Erythroblast (primary cell): Measurements from ENCODE around the gene CHRM1.
"Not testable (repeated sequence)": the region's sequence is repeated elsewhere in the genome, so short reads cannot be mapped to it uniquely, and the experiment has no call there.

Experiments
- DNase-seq, 2 experiments: peaks; one replicate each; lab custom pipeline; 2025; lab: John Stamatoyannopoulos, UW
- GATA1 ChIP-seq: IDR thresholded peaks from 2 replicates; pipeline ENCODE4 v1.6.1; 2011; ENCODE audit warnings: low read depth, mild to moderate bottlenecking, control low read depth, low read length, moderate library complexity
- POLR2A ChIP-seq: IDR thresholded peaks from 2 replicates; pipeline ENCODE4 v1.6.1; 2011; ENCODE audit warnings: mild to moderate bottlenecking, low read length

Gene CHRM1, protein sequence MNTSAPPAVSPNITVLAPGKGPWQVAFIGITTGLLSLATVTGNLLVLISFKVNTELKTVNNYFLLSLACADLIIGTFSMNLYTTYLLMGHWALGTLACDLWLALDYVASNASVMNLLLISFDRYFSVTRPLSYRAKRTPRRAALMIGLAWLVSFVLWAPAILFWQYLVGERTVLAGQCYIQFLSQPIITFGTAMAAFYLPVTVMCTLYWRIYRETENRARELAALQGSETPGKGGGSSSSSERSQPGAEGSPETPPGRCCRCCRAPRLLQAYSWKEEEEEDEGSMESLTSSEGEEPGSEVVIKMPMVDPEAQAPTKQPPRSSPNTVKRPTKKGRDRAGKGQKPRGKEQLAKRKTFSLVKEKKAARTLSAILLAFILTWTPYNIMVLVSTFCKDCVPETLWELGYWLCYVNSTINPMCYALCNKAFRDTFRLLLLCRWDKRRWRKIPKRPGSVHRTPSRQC

GRCh38 chr11:62921201-62921572, at the start of gene CHRM1:
Gene CHRM1, minus strand, starts transcription at chr11:62921363. Its CDS starts 10,263 bp downstream, at chr11:62911100.
- no peak for DNase-seq

GRCh38 chr11:62965574-62965973, 44.4 kb upstream of the CHRM1 start:
- peak; percentile 14 to 18 for DNase-seq
- no peak for TF ChIP-seq GATA1
- TF ChIP-seq POLR2A: no peak

More at GRCh38 chr11:62921201-62921572, at the start of gene CHRM1:
- no peak for TF ChIP-seq POLR2A
- no peak for TF ChIP-seq GATA1

DNA sequence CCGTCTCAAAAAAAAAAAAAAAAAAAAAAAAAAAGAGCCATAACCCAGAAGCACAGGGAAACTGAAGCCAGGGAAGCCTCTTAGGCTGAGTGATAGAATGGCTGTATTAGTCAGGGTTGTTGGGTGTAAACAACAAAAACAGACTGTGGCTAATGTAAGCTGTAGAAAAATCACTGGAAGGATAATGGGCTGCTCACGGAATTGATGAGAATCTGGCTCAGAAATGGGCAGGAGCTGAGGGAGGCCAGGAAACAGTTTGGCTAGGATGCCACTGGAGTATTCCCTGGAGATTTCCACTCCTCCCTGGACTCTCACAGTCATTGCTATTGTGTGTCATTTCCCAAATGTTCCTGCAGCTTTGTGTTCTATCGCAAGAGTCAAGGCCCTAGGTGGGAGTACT, 41.2 kb upstream of the CHRM1 start:
- DNase-seq: no peak
- no peak for TF ChIP-seq POLR2A
- TF ChIP-seq GATA1: no peak

DNA sequence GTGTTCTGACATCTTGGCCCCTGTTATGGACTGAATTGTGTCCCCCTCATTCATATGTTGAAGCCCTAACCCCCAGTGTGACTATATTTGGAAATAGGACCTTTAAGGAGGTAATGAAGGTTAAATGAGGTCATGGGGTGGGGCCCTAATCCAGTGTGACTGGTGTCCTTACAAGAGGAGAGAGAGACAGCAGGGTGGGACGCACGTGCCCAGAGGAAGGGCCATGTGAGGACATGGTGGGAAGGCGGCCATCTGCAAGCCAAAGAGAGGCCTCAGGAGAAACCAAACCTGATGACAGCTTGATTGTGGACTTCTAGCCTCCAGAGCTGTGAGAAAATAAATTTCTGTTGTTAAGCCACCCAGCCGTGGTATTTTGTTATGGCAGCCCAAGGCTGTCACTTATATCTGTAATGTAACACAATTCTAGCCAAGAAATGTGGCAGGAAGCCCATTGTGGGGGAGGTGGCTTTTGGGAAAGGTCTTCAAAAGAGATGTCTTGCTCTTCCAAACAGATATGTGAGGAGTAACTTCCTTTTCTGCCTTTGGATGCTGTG, 39.9 kb upstream of the CHRM1 start:
- DNase-seq: peak in 1 of 2 experiments; percentile 5

DNA sequence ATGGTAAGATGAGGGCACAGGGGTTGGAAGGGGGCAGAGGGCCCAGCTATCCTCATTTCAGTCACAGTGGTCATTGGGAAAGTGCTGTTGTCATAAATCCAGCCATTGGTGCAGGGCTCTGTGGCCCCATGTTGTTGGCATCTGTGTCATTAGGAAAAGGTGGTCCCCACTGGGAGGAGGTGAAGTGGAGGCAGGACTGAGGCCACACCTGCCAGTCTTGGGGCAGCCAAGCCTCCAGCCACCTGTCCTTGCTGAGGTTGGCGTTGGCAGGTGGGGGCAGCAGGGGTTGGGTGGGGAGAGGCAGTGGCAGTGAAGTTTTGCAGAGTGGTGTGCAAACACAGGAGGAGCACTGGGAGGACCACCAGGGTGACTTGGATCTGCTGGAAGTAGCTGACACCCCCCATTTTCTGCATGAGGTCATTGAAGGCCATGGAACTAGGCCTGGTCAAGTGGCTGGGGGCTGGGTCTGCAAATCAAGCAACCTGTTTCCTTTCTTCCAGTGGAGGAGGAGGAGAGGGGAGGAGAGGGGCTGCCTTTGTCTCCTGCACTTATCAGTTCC, 38.3 kb upstream of the CHRM1 start:
- DNase-seq: no peak
- TF ChIP-seq POLR2A (no peak), GATA1 (no peak)

More for the DNA sequence above, 39.9 kb upstream of the CHRM1 start:
- no peak for TF ChIP-seq POLR2A

DNA sequence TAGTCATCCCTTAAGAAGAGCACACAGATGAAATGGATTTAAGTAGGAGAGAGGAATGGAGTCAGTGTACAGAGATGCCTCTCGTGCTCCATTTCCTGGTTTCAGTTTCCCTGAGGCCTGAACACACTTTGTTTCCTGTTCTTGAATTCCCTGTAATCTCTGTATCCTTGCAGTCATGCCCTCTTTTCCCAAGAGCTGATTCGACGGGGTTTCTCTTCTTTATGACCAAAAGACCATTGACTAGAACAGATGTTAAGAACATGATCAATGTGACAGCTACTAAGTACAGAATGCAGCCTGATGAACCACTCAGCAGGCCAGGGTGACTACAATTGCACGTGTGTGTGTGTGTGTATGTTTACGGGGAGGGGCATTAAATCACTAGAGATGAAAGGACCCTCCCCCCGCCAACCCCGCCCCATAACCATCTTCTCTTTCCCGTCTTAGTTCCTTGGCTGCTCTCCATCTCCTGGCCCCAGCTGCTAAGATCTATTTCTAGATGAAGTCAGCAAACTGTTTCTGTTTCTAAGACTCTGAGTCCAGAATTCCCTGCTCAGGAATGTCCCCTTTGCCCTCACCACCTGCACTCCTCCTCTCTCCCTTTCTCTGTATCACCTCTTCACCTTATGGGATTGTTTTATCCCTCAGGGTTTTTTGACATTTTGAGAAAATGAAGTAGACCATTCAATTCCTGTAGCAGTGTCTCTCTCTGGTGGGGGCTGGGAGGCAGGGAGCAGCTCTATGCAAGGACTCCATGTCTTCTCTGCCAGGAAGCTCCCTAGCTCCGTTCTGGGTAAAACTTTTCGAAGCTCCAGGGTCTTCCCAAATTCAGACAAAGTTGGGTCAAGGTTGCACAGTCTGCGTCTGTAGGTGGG, 37.6 kb upstream of the CHRM1 start:
- no peak for DNase-seq
- TF ChIP-seq GATA1 (no peak), POLR2A (no peak)

GRCh38 chr11:62957147-62957546, 36.0 kb upstream of the CHRM1 start:
- no peak for DNase-seq
- TF ChIP-seq POLR2A (no peak), GATA1 (no peak)

- DNase-seq: no peak
- TF ChIP-seq POLR2A: no peak
- no peak for TF ChIP-seq GATA1
Measured at GRCh38 chr11:62954478-62954877, 33.3 kb upstream of the CHRM1 start.

DNA sequence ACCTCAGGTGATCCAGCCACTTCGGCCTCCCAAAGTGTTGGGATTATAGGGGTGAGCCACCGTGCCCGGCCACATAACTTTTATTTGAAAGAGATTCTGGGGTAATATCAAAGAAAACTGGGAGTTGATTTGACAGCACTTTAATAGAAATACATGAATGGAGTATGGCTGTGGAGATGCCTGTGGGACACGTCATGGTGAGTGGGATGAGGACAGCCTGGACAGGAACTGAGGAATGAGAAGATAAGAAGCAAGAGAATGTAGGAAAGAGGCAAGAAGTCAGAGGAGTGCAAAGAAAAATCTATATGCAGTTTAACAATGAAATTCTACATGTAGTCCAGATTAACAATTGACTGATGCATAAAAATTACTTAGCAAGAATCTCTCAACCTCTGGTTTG, 32.6 kb upstream of the CHRM1 start:
- TF ChIP-seq GATA1 (no peak), POLR2A (no peak)
- no peak for DNase-seq

- no peak for TF ChIP-seq GATA1
- no peak for TF ChIP-seq POLR2A
- DNase-seq: no peak
Measured at GRCh38 chr11:62948765-62949320, 27.7 kb upstream of the CHRM1 start.

DNA sequence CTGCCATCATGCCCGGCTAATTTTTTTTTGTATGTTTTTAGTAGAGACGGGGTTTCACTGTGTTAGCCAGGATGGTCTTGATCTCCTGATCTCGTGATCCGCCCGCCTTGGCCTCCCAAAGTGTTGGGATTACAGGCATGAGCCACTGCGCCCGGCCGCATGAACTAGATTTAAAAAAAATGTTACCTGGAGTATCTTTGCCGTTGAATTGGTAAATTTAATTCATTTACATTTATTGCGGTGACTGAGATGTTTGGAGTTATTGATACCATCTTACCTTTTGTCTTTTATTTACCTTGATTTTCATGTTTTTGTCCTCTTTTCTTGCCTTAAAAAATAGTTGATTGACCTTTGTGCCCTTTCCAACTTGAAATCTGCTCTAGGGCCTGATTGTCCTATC, 24.4 kb upstream of the CHRM1 start:
- not testable (repeated sequence) for DNase-seq

DNA sequence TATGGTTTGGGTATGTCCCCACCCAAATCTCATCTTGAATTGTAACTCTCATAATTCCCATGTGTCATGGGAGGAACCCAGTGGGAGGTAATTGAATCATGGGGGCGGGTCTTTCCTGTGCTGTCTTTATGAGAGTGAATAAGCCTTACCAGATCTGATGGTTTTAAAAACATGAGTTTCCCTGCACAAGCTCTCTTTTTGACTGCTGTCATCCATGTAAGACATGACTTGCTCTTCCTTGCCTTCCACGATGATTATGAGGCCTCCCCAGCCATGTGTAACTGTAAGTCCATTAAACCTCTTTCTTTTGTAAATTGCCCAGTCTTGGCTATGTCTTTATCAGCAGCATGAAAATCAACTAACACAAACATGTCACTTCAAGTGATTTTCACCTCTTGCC, 16.4 kb upstream of the CHRM1 start:
- DNase-seq: not testable (repeated sequence)

DNA sequence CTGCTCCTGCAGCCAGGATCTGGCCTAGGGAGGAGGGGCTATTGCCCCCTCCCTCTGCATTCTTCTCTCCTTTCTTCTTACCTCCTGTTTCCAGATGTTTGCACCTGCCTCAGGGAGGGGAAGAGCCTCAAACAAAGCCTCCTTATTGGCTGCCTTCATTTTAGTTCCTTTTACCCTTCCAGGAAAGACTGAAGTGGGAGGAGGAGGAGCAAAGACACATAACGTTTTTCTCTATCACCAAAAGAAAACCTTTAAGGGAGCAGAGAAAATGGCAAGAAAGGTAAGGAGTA, 13.3 kb upstream of the CHRM1 start:
- TF ChIP-seq POLR2A: no peak
- TF ChIP-seq GATA1: no peak
- no peak for DNase-seq

DNA sequence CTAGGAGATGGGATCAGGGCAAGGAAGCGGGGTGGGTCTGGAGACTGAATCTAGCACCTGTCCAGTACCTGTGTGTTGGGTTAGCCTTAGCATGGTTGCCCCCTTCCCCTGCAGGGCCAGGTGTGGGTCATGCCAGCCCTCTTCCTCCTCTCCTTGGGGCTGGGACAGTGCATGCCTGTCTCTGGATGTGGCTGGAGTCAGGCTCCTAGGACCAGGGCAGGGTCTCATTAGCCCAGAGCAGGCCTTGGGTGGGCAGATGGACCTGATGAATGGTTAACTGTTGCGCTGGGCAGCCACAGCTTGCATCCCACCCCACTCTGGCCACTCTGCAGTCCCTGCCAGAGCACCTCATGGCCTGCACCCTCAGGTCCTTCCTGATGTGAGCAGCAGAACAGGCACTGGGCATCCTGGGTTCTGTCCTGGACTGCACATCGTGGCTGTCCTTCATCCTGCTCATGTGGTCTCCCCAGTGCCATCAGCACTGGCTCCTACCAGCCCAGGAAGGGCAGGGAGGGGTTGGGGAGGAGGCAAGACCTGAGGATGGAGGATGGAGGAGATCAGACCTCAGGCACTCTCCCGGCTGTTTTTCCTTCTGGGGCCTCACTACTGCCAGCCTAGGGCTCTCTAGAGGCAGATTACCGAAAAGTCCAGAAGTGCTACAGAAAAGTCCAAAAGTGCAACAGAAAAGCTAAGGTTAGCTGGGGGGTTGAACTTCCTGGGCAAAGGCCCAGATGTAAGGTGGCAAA, 12.8 kb upstream of the CHRM1 start:
- no peak for DNase-seq
- TF ChIP-seq GATA1 (no peak), POLR2A (no peak)
